Caco-2 (cell line): ENCODE measurements around the gene KMT2A. TPM values are rescaled to one million over a fixed set of nuclear protein-coding genes. Genes with fewer than 3 reads are reported as not detected.

Experiments
- BruUV-seq: library from RNA; stranded (reverse); fragments of 400-500 nt; replicated peaks from 2 replicates; lab custom pipeline; 2021; lab: Mats Ljungman, UMichigan
- CTCF ChIA-PET: fragments of 300-600 bp; sonication (Branson Sonifier 250); formaldehyde crosslinking; loops from one replicate; lab custom pipeline; 2022; ENCODE audit warnings: antibody characterized with exemption; lab: Charles Lee
- POLR2A ChIA-PET: fragments of 300-600 bp; sonication (Branson Sonifier 250); formaldehyde crosslinking; loops from one replicate; lab custom pipeline; 2022; ENCODE audit warnings: antibody characterized with exemption; lab: Charles Lee
- DNase-seq, 2 experiments: peaks; one replicate each; pipeline versions ENCODE4 v3.0.0 to v3.0.0-alpha.2; 2020 to 2022
- H3K27me3 ChIP-seq: replicated peaks from 2 replicates; pipeline ENCODE4 v1.6.0; 2011; ENCODE audit warnings: low read length; ENCODE audit not compliant: control insufficient read depth, insufficient read depth
- H3K36me3 ChIP-seq: 2 replicates; pipeline ENCODE4 v1.5.1; 2011; ENCODE audit warnings: low read length; ENCODE audit not compliant: control insufficient read depth, insufficient read depth
- H3K4me1 ChIP-seq: fragments of 250-450 bp; sonication (Bioruptor Pico); 2 replicates; pipeline ENCODE4 v1.5.1; 2020; ENCODE audit warnings: mild to moderate bottlenecking
- H3K4me3 ChIP-seq: 2 replicates; pipeline ENCODE4 v1.5.1; 2011; ENCODE audit warnings: low read depth, mild to moderate bottlenecking, control low read depth, low read length
- H3K9me3 ChIP-seq: fragments of 250-450 bp; sonication (Bioruptor Pico); 2 replicates; pipeline ENCODE4 v1.5.1; 2020; ENCODE audit warnings: mild to moderate bottlenecking, moderate library complexity
- H3K27ac Mint-ChIP-seq: one replicate; pipeline ENCODE4 v1.8.0; 2022; ENCODE audit warnings: mixed read lengths; ENCODE audit not compliant: unreplicated experiment
- H3K27me3 Mint-ChIP-seq: one replicate; pipeline ENCODE4 v1.8.0; 2022; ENCODE audit warnings: mixed read lengths; ENCODE audit not compliant: insufficient read depth, unreplicated experiment
- H3K36me3 Mint-ChIP-seq: one replicate; pipeline ENCODE4 v1.8.0; 2022; ENCODE audit warnings: mild to moderate bottlenecking, mixed read lengths; ENCODE audit not compliant: insufficient read depth, unreplicated experiment
- H3K4me1 Mint-ChIP-seq: one replicate; pipeline ENCODE4 v1.8.0; 2022; ENCODE audit warnings: low read depth, mixed read lengths; ENCODE audit not compliant: unreplicated experiment
- H3K4me3 Mint-ChIP-seq: one replicate; pipeline ENCODE4 v1.8.0; 2022; ENCODE audit warnings: mild to moderate bottlenecking, moderate library complexity, mixed read lengths; ENCODE audit not compliant: unreplicated experiment
- H3K9me3 Mint-ChIP-seq: one replicate; pipeline ENCODE4 v1.8.0; 2022; ENCODE audit warnings: mixed read lengths; ENCODE audit not compliant: unreplicated experiment
- intact Hi-C: fragments of 100-400 bp; cut with micrococcal nuclease; formaldehyde crosslinking; loops from one replicate; pipeline ENCODE4 v1.10.0; 2022; ENCODE audit not compliant: unreplicated experiment
- total RNA-seq: library from RNA; stranded (reverse); gene quantifications from 2 replicates; pipeline ENCODE4 v1.2.3, GENCODE V29; 2022
- TF ChIP-seq, protein P1 (sequence below), 2 experiments: fragments of 200-600 bp in 1 of 2; IDR thresholded peaks; 1 replicate in 1 of 2; 2 replicates in 1 of 2; pipeline versions ENCODE4 v1.5.1 to v1.8.0; 2011 to 2022; ENCODE audit warnings: antibody characterized with exemption in 1 of 2, control low read depth in 1 of 2, inconsistent platforms in 1 of 2, low read depth in 1 of 2, low read length in 1 of 2, mild to moderate bottlenecking in 1 of 2, moderate library complexity in 1 of 2; ENCODE audit not compliant: insufficient read depth in 1 of 2, severe bottlenecking in 1 of 2, unreplicated experiment in 1 of 2

KMT2A gene
- total RNA-seq, 1 experiment from 2014 or later = 93.9 TPM

DNA sequence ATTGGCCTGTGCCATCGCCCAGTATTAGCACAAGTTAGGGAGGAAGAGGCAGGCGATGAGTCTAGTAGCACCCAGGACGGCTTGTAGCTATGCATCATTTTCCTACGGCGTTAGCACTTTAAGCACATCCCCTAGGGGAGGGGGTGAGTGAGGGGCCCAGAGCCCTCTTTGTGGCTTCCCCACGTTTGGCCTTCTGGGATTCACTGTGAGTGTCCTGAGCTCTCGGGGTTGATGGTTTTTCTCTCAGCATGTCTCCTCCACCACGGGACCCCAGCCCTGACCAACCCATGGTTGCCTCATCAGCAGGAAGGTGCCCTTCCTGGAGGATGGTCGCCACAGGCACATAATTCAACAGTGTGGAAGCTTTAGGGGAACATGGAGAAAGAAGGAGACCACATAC lies 99.0 kb downstream of the KMT2A start:
- H3K36me3 ChIP-seq = peaks cover 4% of the 10 kb centered on the region
- ChIA-PET CTCF (no interaction called here), POLR2A (no interaction called here)
- Mint-ChIP-seq H3K27ac (peak overlapping the region; percentile 2), H3K9me3 (no peaks in the 10 kb centered on the region), H3K4me1 (peaks cover 33% of the 10 kb centered on the region), H3K4me3 (no peak overlapping the region), H3K27me3 (no peaks in the 10 kb centered on the region), H3K36me3 (peaks cover 19% of the 10 kb centered on the region)
- H3K27me3 ChIP-seq = no peaks in the 10 kb centered on the region
- H3K9me3 ChIP-seq = no peaks in the 10 kb centered on the region
- TF ChIP-seq, protein P1, sequence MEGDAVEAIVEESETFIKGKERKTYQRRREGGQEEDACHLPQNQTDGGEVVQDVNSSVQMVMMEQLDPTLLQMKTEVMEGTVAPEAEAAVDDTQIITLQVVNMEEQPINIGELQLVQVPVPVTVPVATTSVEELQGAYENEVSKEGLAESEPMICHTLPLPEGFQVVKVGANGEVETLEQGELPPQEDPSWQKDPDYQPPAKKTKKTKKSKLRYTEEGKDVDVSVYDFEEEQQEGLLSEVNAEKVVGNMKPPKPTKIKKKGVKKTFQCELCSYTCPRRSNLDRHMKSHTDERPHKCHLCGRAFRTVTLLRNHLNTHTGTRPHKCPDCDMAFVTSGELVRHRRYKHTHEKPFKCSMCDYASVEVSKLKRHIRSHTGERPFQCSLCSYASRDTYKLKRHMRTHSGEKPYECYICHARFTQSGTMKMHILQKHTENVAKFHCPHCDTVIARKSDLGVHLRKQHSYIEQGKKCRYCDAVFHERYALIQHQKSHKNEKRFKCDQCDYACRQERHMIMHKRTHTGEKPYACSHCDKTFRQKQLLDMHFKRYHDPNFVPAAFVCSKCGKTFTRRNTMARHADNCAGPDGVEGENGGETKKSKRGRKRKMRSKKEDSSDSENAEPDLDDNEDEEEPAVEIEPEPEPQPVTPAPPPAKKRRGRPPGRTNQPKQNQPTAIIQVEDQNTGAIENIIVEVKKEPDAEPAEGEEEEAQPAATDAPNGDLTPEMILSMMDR (IDR thresholded peaks at IDR 0.05; ENCODE audit: insufficient read depth in 1 of 2, low read depth in 1 of 2, low read length in 1 of 2, severe bottlenecking in 1 of 2, unreplicated experiment in 1 of 2) = no peak
- no peak overlapping the region for H3K4me3 ChIP-seq
- no peak for DNase-seq
- H3K4me1 ChIP-seq = peaks cover 26% of the 10 kb centered on the region
- no TSS peak for BruUV-seq
- intact Hi-C loops = loop anchor here (2.0 kb wide), 1 partner anchor 18 kb away; no protein-coding TSS in a partner anchor

DNA sequence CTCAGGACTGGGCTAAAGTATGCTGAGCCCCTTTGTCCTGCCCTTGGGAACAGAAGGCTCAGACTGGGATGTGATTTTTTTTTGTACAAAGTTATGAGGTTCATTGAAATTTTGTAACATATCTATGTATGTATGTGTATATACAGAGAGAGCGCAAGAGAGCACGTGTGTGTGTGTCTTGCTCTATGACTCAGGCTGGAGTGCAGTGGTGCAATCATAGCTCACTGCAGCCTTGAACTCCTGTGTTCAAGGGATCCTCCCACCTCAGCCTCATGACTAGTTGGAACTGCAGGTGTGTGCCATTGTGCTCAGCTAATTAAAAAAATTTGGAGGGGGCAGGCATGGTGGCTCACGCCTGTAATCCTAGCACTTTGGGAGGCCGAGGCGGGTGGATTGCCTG lies 100.4 kb downstream of the KMT2A start:
- Mint-ChIP-seq H3K4me3 (no peak overlapping the region), H3K36me3 (peaks cover 14% of the 10 kb centered on the region), H3K9me3 (no peaks in the 10 kb centered on the region), H3K27me3 (no peaks in the 10 kb centered on the region), H3K27ac (no peak overlapping the region), H3K4me1 (peaks cover 37% of the 10 kb centered on the region)
- DNase-seq = no peak
- intact Hi-C loops = no loop called here
- Histone ChIP-seq H3K9me3 (no peaks in the 10 kb centered on the region), H3K27me3 (no peaks in the 10 kb centered on the region), H3K36me3 (peaks cover 4% of the 10 kb centered on the region), H3K4me1 (peaks cover 29% of the 10 kb centered on the region), H3K4me3 (no peak overlapping the region)
- POLR2A ChIA-PET = no interaction called here
- BruUV-seq = no TSS peak
- TF ChIP-seq, protein P1 (IDR thresholded peaks at IDR 0.05; ENCODE audit: insufficient read depth in 1 of 2, low read depth in 1 of 2, low read length in 1 of 2, severe bottlenecking in 1 of 2, unreplicated experiment in 1 of 2) = no peak
- CTCF ChIA-PET = interaction anchor here (0.9 kb wide), 1 partner anchor 43 kb away, joined by 3 read pairs; no protein-coding TSS in a partner anchor

DNA sequence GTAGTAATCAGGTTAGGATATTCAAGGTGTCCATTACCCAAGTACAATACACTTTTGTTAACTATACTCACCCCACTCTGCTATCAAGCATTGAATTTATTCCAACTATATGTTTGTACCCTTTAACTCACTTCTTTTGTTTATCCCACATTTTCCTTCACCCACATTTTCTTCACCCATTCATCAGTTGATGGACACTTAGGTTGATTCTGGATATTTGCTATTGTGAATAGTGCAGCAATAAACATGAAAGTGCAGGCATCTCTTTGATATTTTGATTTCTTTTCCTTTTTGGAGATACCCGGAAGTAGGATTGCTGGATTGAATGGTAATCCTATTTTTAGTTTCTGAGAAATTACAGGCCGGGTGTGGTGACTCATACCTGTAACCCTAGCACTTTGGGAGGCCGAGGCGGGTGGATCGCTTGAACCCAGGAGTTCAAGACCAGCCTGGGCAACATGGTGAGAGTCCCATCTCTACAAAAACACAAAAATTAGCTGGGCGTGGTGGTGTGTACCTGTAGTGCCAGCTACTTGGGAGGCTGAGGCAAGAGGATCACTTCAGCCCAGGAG lies 101.2 kb downstream of the KMT2A start:
- ChIA-PET POLR2A (no interaction called here), CTCF (no interaction called here)
- peaks cover 4% of the 10 kb centered on the region for H3K36me3 ChIP-seq
- H3K36me3 Mint-ChIP-seq = peaks cover 14% of the 10 kb centered on the region
- no peaks in the 10 kb centered on the region for H3K9me3 ChIP-seq
- no peaks in the 10 kb centered on the region for H3K27me3 Mint-ChIP-seq
- no peaks in the 10 kb centered on the region for H3K9me3 Mint-ChIP-seq
- TF ChIP-seq, protein P1 (IDR thresholded peaks at IDR 0.05; ENCODE audit: insufficient read depth in 1 of 2, low read depth in 1 of 2, low read length in 1 of 2, severe bottlenecking in 1 of 2, unreplicated experiment in 1 of 2) = no peak
- intact Hi-C loops = no loop called here
- peaks cover 25% of the 10 kb centered on the region for H3K4me1 ChIP-seq
- H3K4me3 Mint-ChIP-seq = no peak overlapping the region
- BruUV-seq = no TSS peak
- no peak for DNase-seq
- H3K4me3 ChIP-seq = no peak overlapping the region
- H3K27ac Mint-ChIP-seq = no peak overlapping the region
- H3K4me1 Mint-ChIP-seq = peaks cover 33% of the 10 kb centered on the region
- H3K27me3 ChIP-seq = no peaks in the 10 kb centered on the region
